Endothelial cell of umbilical vein (primary cell): ENCODE results near the gene MCM6. TPM values are rescaled to one million over a fixed set of nuclear protein-coding genes. Genes with fewer than 3 reads are reported as not detected.

Source experiments
- BruUV-seq: library from RNA; stranded (reverse); fragments of 400-500 nt; replicated peaks from 2 replicates; lab custom pipeline; 2021; lab: Mats Ljungman, UMichigan
- CTCF ChIA-PET: fragments of 300-600, 350-600 bp; sonication (Branson Sonifier 250); formaldehyde crosslinking; loops from one replicate; lab custom pipeline; 2021; ENCODE audit warnings: antibody characterized with exemption, inconsistent platforms; lab: Charles Lee
- POLR2A ChIA-PET: fragments of 300-600, 350-600 bp; sonication (Branson Sonifier 250); formaldehyde crosslinking; loops from one replicate; lab custom pipeline; 2021; ENCODE audit warnings: antibody characterized with exemption, inconsistent platforms; lab: Charles Lee
- DNase-seq: peaks from one replicate; pipeline ENCODE4 v3.0.0-alpha.2; 2011; ENCODE audit warnings: low read depth, low spot score
- FAIRE-seq: peaks from 2 replicates; lab custom pipeline; 2011; peaks lifted over from hg19 to GRCh38; lab: Jason Lieb, UNC
- H2AFZ ChIP-seq: 2 replicates; pipeline ENCODE4 v1.6.0; 2012; ENCODE audit warnings: low read depth, low read length, control low read depth, inconsistent platforms
- H3K27ac ChIP-seq: 2 replicates; pipeline ENCODE4 v1.5.1; 2011; ENCODE audit warnings: low read depth, mild to moderate bottlenecking, control low read depth, low read length, moderate library complexity; ENCODE audit not compliant: insufficient read depth
- H3K27me3 ChIP-seq, 2 experiments: 2 replicates each; pipeline versions ENCODE4 v1.6.0 to v1.6.1; 2011; ENCODE audit warnings: low read length in 2 of 2, mixed read lengths in 1 of 2; ENCODE audit not compliant: control insufficient read depth in 2 of 2, insufficient read depth in 2 of 2
- H3K36me3 ChIP-seq, 2 experiments: 2 replicates in 1 of 2; 3 replicates in 1 of 2; pipeline ENCODE4 v1.5.1; 2011; ENCODE audit warnings: low read length in 2 of 2, mild to moderate bottlenecking in 1 of 2, moderate library complexity in 1 of 2; ENCODE audit not compliant: control insufficient read depth in 2 of 2, insufficient read depth in 2 of 2; ENCODE audit errors: extremely low read depth in 1 of 2
- H3K4me1 ChIP-seq: 3 replicates; pipeline ENCODE4 v1.5.1; 2011; ENCODE audit warnings: mild to moderate bottlenecking, low read length; ENCODE audit not compliant: control insufficient read depth, insufficient read depth; ENCODE audit errors: extremely low read depth
- H3K4me2 ChIP-seq: 2 replicates; pipeline ENCODE4 v1.6.1; 2011; ENCODE audit warnings: low read length, control low read depth, mixed read lengths; ENCODE audit not compliant: insufficient read depth
- H3K4me3 ChIP-seq, 3 experiments: fragments of 200-600 bp in 1 of 3; sonication (generic), shearing (Covaris generic) in 1 of 3; replicated peaks in 1 of 3; 2 replicates each; pipeline ENCODE4 v1.5.1; 2011 to 2016; ENCODE audit warnings: control low read depth in 3 of 3, low read length in 3 of 3, mild to moderate bottlenecking in 2 of 3, inconsistent platforms in 1 of 3, low read depth in 1 of 3, moderate library complexity in 1 of 3; ENCODE audit not compliant: insufficient read depth in 1 of 3
- H3K79me2 ChIP-seq: 2 replicates; pipeline ENCODE4 v1.6.0; 2012; ENCODE audit warnings: low read length, inconsistent platforms; ENCODE audit not compliant: control insufficient read depth, insufficient read depth
- H3K9ac ChIP-seq: replicated peaks from 2 replicates; pipeline ENCODE3; 2011; ENCODE audit warnings: low read length, control low read depth; ENCODE audit not compliant: insufficient read depth; ENCODE audit errors: extremely low read depth
- H3K9me1 ChIP-seq: replicated peaks from 3 replicates; pipeline ENCODE4 v1.6.0; 2011; ENCODE audit warnings: mild to moderate bottlenecking, low read length; ENCODE audit not compliant: control insufficient read depth, insufficient read depth; ENCODE audit errors: extremely low read depth
- H3K9me3 ChIP-seq: replicated peaks from 2 replicates; pipeline ENCODE4 v1.5.1; 2012; ENCODE audit warnings: low read length, inconsistent platforms; ENCODE audit not compliant: control insufficient read depth, insufficient read depth
- H4K20me1 ChIP-seq: replicated peaks from 2 replicates; pipeline ENCODE3; 2011; ENCODE audit warnings: mild to moderate bottlenecking, low read length; ENCODE audit not compliant: control insufficient read depth, insufficient read depth; ENCODE audit errors: extremely low read depth
- EZH2 ChIP-seq: IDR thresholded peaks from 2 replicates; pipeline ENCODE4 v1.6.1; 2012; ENCODE audit warnings: borderline replicate concordance, low read depth, mild to moderate bottlenecking, moderate library complexity, low read length, inconsistent platforms; ENCODE audit not compliant: severe bottlenecking
- FOS ChIP-seq: IDR thresholded peaks from 2 replicates; pipeline ENCODE4 v1.6.1; 2011; ENCODE audit warnings: mild to moderate bottlenecking, low read length, moderate library complexity, borderline replicate concordance; ENCODE audit not compliant: insufficient read depth
- GATA2 ChIP-seq: IDR thresholded peaks from 2 replicates; pipeline ENCODE4 v1.7.0; 2011; ENCODE audit warnings: low read depth, mild to moderate bottlenecking, moderate library complexity, mixed read lengths, low read length; ENCODE audit not compliant: insufficient read length, insufficient read depth
- JUN ChIP-seq: IDR thresholded peaks from 2 replicates; pipeline ENCODE4 v1.6.1; 2011; ENCODE audit warnings: borderline replicate concordance, low read depth; ENCODE audit not compliant: insufficient read length, insufficient read depth
- MYC ChIP-seq: IDR thresholded peaks from one replicate; pipeline ENCODE4 v1.6.1; 2011; ENCODE audit warnings: mild to moderate bottlenecking, low read depth, low read length
- POLR2A ChIP-seq: IDR thresholded peaks from 2 replicates; pipeline ENCODE4 v1.6.1; 2012; ENCODE audit warnings: low read depth, mild to moderate bottlenecking, control low read depth, low read length
- POLR2AphosphoS5 ChIP-seq: IDR thresholded peaks from 2 replicates; pipeline ENCODE4 v1.6.1; 2012; ENCODE audit warnings: low read depth, mild to moderate bottlenecking, control low read depth, low read length, moderate library complexity; ENCODE audit not compliant: insufficient read depth
- dilution Hi-C: fragments of 300-500 bp; cut with MboI; formaldehyde crosslinking; loops from one replicate; pipeline ENCODE4 v1.15.0; 2019; ENCODE audit warnings: low sequenced_read_pairs; ENCODE audit not compliant: extremely low pct_ligation_motif_present
- intact Hi-C: fragments of 100-400 bp; cut with micrococcal nuclease; formaldehyde crosslinking; loops from one replicate; pipeline ENCODE4 v1.10.0; 2022
- polyA plus RNA-seq, 4 experiments: library from polyadenylated mRNA; depleted of rRNA in 3 of 4; stranded (reverse) in 3 of 4; unstranded in 1 of 4; fragments of >200 nt; gene quantifications; 2 replicates each; pipeline versions ENCODE4 v1.2.1 to v1.2.3, GENCODE V29; 2011 to 2012; ENCODE audit warnings: missing spikeins in 1 of 4
- total RNA-seq: library from RNA; stranded (reverse); gene quantifications from 2 replicates; pipeline ENCODE4 v1.2.3, GENCODE V29; 2021
- TF ChIP-seq, protein P1 (sequence below), 2 donors: IDR thresholded peaks; 1 replicate in 1 of 2; 2 replicates in 1 of 2; pipeline ENCODE4 v1.5.1; 2011; ENCODE audit warnings: low read length in 2 of 2, mild to moderate bottlenecking in 2 of 2, moderate library complexity in 2 of 2, control low read depth in 1 of 2, inconsistent platforms in 1 of 2, low read depth in 1 of 2; ENCODE audit not compliant: insufficient read depth in 1 of 2; ENCODE audit errors: extremely low read depth in 1 of 2
- TF ChIP-seq, protein P2 (sequence below): IDR thresholded peaks from 2 replicates; pipeline ENCODE4 v1.6.1; 2011; ENCODE audit not compliant: insufficient read depth, insufficient read length

Gene MCM6
- total and polyA plus RNA-seq, 2 donors (not counting 3 experiments of a cell fraction or from before 2014, with no cell fraction given): 20.6 to 52.6 TPM

DNA sequence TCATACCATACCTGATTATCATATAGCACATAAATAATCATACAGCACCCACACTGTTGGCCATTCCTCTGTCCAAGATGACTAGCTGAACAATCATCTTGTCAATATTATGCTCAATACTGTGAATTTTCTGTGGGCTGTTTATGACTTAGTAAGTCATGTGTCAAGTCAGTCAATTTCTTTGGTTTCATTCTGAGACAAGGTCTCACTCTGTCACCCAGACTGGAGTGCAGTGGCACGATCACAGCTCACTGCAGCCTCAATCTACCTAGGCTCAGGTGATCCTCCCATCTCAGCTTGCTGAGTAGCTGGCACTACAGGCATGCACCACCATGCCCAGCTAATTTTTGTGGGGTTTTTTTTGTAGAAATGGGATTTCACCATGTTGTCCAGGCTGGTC lies 5.7 kb downstream of the MCM6 start:
- Histone ChIP-seq H4K20me1 (no peaks in the 10 kb centered on the region), H3K4me1 (peaks cover 3% of the 10 kb centered on the region), H3K9ac (no peak overlapping the region), H3K4me3 (no peak overlapping the region), H3K79me2 (peaks cover 28% of the 10 kb centered on the region), H3K9me1 (no peaks in the 10 kb centered on the region), H3K27me3 (no peaks in the 10 kb centered on the region), H3K36me3 (peaks cover 2 to 10% of the 10 kb centered on the region in 2 experiments), H3K27ac (no peak overlapping the region), H3K9me3 (no peaks in the 10 kb centered on the region), H3K4me2 (no peak overlapping the region), H2AFZ (no peak overlapping the region)
- no peak for DNase-seq
- CTCF ChIA-PET: no interaction called here
- TF ChIP-seq, protein P1, sequence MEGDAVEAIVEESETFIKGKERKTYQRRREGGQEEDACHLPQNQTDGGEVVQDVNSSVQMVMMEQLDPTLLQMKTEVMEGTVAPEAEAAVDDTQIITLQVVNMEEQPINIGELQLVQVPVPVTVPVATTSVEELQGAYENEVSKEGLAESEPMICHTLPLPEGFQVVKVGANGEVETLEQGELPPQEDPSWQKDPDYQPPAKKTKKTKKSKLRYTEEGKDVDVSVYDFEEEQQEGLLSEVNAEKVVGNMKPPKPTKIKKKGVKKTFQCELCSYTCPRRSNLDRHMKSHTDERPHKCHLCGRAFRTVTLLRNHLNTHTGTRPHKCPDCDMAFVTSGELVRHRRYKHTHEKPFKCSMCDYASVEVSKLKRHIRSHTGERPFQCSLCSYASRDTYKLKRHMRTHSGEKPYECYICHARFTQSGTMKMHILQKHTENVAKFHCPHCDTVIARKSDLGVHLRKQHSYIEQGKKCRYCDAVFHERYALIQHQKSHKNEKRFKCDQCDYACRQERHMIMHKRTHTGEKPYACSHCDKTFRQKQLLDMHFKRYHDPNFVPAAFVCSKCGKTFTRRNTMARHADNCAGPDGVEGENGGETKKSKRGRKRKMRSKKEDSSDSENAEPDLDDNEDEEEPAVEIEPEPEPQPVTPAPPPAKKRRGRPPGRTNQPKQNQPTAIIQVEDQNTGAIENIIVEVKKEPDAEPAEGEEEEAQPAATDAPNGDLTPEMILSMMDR (IDR thresholded peaks at IDR 0.05; ENCODE audit: extremely low read depth in 1 of 2, insufficient read depth in 1 of 2, low read depth in 1 of 2, low read length in 2 of 2): no peak
- no peak for TF ChIP-seq JUN
- no peak for TF ChIP-seq FOS
- no peak for TF ChIP-seq GATA2
- TF ChIP-seq POLR2AphosphoS5: no peak
- no peak for TF ChIP-seq POLR2A
- POLR2A ChIA-PET: no interaction called here
- FAIRE-seq: no peak
- intact Hi-C loops (no loop called here), dilution Hi-C loops (no loop called here)
- BruUV-seq: no TSS peak

DNA sequence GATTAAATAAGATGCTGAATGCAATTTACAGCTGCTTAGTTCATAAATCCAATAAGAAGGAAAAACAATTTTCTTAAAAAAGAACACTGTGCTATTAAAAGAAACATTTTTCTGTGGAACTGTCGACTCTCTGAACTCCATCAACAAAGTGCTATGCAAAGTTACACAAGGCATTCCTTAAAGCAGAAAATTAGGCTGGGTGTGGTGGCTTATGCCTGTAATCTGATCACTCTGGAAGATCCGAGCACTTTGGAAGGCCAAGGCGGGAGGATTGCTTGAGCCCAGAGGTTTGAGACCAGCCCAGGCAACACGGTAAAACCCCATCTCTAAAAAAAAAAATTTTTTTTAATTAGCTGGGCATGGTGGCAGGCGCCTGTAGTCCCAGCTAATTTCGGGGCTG lies 13.0 kb downstream of the MCM6 start:
- no peak overlapping the region for H3K4me3 ChIP-seq
- no peaks in the 10 kb centered on the region for H3K9me3 ChIP-seq
- dilution Hi-C loops: no loop called here
- no peaks in the 10 kb centered on the region for H3K9me1 ChIP-seq
- no peak overlapping the region for H3K27ac ChIP-seq
- no peaks in the 10 kb centered on the region for H3K79me2 ChIP-seq
- H3K4me2 ChIP-seq: no peak overlapping the region
- no TSS peak for BruUV-seq
- no peak for FAIRE-seq
- H3K27me3 ChIP-seq: no peaks in the 10 kb centered on the region
- ChIA-PET POLR2A (no interaction called here), CTCF (interaction anchor here (1.4 kb wide), 1 partner anchor 22 kb away, joined by 3 read pairs; no protein-coding TSS in a partner anchor)
- no peaks in the 10 kb centered on the region for H4K20me1 ChIP-seq
- DNase-seq: no peak
- intact Hi-C loops: no loop called here
- no peaks in the 10 kb centered on the region for H3K4me1 ChIP-seq
- H3K36me3 ChIP-seq: peaks cover 0 to 16% of the 10 kb centered on the region in 2 experiments
- no peak overlapping the region for H2AFZ ChIP-seq
- no peak overlapping the region for H3K9ac ChIP-seq
- TF ChIP-seq JUN (no peak), GATA2 (no peak), EZH2 (no peak), POLR2AphosphoS5 (no peak), MYC (no peak), FOS (no peak), POLR2A (no peak)
- TF ChIP-seq, protein P2, sequence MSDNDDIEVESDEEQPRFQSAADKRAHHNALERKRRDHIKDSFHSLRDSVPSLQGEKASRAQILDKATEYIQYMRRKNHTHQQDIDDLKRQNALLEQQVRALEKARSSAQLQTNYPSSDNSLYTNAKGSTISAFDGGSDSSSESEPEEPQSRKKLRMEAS: no peak
- TF ChIP-seq, protein P1 (IDR thresholded peaks at IDR 0.05; ENCODE audit: extremely low read depth in 1 of 2, insufficient read depth in 1 of 2, low read depth in 1 of 2, low read length in 2 of 2): no peak
